ENCODE results near the gene MYLIP.

The MYLIP gene

DNA sequence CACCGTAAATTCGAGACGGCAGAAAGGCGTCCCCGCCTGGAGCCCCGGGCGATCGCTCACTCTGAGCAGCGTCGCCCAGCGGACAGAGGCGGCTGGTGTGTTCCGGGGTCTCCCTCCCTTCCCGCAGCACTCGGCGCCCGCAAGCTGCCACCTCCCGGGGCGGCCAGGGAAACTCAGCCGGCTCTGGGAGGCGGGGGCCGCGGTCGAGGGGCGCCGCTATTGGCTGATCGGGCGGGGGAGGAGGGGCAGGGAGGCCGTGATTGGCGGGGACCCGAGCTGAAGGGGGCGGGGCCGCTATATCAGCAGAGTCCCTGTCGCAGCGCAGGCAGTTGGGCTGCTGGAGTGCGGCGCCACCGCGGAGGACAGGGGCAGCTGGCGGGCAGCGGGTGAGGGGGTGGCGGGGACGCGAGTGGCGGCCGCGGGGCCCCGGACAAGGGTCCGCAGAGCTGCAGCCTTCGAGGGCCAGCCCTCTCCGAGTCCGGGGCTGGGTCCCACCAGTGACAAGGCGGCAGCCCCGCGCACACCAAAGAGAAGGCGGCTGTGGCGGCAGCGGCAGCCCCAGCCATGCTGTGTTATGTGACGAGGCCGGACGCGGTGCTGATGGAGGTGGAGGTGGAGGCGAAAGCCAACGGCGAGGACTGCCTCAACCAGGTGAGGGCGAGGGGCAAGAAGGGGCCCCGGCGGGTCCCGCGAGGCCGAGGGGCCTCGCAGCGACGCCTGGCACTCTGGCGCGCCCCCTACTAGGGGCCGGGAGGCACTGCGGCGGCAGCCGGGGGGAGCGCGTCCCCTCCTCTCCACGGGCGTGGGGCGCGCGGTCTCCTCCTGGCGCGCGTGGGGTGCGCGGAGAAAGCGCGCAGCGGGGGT lies at the start of gene MYLIP (continued):
- TF ChIP-seq ZNF529 (tag by site-specific recombination; IDR thresholded peaks at IDR 0.05; ENCODE audit: insufficient replicate concordance) = no peak
- peak; percentile 53 for TF ChIP-seq ZSCAN30 (tag by site-specific recombination; IDR thresholded peaks at IDR 0.05)
- peak; percentile 88 for TF ChIP-seq ZBTB8A (tag by site-specific recombination; IDR thresholded peaks at IDR 0.05)
- peak; percentile 53; the same call in 1 of the 2 replicates for TF ChIP-seq ZNF610 (tag by site-specific recombination; IDR thresholded peaks at IDR 0.05; ENCODE audit: borderline replicate concordance)
- TF ChIP-seq, protein P1, sequence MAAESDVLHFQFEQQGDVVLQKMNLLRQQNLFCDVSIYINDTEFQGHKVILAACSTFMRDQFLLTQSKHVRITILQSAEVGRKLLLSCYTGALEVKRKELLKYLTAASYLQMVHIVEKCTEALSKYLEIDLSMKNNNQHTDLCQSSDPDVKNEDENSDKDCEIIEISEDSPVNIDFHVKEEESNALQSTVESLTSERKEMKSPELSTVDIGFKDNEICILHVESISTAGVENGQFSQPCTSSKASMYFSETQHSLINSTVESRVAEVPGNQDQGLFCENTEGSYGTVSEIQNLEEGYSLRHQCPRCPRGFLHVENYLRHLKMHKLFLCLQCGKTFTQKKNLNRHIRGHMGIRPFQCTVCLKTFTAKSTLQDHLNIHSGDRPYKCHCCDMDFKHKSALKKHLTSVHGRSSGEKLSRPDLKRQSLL (tag by site-specific recombination; IDR thresholded peaks at IDR 0.05) = no peak
- TF ChIP-seq ZNF768 (tag by site-specific recombination; IDR thresholded peaks at IDR 0.05) = peak; percentile 17; the same call in 1 of the 2 replicates
- TF ChIP-seq MEIS1 (CRISPR knock-in tag; IDR thresholded peaks at IDR 0.05; ENCODE audit: borderline replicate concordance) = no peak
- TF ChIP-seq, protein P2, sequence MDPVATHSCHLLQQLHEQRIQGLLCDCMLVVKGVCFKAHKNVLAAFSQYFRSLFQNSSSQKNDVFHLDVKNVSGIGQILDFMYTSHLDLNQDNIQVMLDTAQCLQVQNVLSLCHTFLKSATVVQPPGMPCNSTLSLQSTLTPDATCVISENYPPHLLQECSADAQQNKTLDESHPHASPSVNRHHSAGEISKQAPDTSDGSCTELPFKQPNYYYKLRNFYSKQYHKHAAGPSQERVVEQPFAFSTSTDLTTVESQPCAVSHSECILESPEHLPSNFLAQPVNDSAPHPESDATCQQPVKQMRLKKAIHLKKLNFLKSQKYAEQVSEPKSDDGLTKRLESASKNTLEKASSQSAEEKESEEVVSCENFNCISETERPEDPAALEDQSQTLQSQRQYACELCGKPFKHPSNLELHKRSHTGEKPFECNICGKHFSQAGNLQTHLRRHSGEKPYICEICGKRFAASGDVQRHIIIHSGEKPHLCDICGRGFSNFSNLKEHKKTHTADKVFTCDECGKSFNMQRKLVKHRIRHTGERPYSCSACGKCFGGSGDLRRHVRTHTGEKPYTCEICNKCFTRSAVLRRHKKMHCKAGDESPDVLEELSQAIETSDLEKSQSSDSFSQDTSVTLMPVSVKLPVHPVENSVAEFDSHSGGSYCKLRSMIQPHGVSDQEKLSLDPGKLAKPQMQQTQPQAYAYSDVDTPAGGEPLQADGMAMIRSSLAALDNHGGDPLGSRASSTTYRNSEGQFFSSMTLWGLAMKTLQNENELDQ (tag by site-specific recombination; IDR thresholded peaks at IDR 0.05; ENCODE audit: low read depth) = no peak
- 0 out of 2 replicates have a peak, but pooled peaks have one; percentile 21 for TF ChIP-seq KLF1 (tag by site-specific recombination; IDR thresholded peaks at IDR 0.05)
- peak; percentile 54; the same call in 1 of the 2 replicates for TF ChIP-seq ZNF146 (tag by site-specific recombination; IDR thresholded peaks at IDR 0.05)
- TF ChIP-seq ZFP41 (tag by site-specific recombination; IDR thresholded peaks at IDR 0.05; ENCODE audit: borderline replicate concordance) = peak; percentile 72; the same call in 1 of the 2 replicates
- TF ChIP-seq ZNF791 (tag by site-specific recombination; IDR thresholded peaks at IDR 0.05) = no peak
- TF ChIP-seq ZNF416 (tag by site-specific recombination; IDR thresholded peaks at IDR 0.05) = 0 out of 2 replicates have a peak, but pooled peaks have one; percentile 45
- peak; percentile 67 for TF ChIP-seq SP7 (tag by site-specific recombination; IDR thresholded peaks at IDR 0.05)
- TF ChIP-seq, protein P3, sequence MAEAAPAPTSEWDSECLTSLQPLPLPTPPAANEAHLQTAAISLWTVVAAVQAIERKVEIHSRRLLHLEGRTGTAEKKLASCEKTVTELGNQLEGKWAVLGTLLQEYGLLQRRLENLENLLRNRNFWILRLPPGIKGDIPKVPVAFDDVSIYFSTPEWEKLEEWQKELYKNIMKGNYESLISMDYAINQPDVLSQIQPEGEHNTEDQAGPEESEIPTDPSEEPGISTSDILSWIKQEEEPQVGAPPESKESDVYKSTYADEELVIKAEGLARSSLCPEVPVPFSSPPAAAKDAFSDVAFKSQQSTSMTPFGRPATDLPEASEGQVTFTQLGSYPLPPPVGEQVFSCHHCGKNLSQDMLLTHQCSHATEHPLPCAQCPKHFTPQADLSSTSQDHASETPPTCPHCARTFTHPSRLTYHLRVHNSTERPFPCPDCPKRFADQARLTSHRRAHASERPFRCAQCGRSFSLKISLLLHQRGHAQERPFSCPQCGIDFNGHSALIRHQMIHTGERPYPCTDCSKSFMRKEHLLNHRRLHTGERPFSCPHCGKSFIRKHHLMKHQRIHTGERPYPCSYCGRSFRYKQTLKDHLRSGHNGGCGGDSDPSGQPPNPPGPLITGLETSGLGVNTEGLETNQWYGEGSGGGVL (tag by site-specific recombination; IDR thresholded peaks at IDR 0.05) = no peak
- peak; percentile 82 for TF ChIP-seq ZBTB48 (tag by site-specific recombination; IDR thresholded peaks at IDR 0.05)
- TF ChIP-seq EGR2 (tag by site-specific recombination; IDR thresholded peaks at IDR 0.05; ENCODE audit: low read depth) = peak; percentile 18; the same call in 1 of the 2 replicates
- TF ChIP-seq, protein P4, sequence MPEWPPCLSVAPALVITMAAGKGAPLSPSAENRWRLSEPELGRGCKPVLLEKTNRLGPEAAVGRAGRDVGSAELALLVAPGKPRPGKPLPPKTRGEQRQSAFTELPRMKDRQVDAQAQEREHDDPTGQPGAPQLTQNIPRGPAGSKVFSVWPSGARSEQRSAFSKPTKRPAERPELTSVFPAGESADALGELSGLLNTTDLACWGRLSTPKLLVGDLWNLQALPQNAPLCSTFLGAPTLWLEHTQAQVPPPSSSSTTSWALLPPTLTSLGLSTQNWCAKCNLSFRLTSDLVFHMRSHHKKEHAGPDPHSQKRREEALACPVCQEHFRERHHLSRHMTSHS (tag by site-specific recombination; IDR thresholded peaks at IDR 0.05) = 0 out of 2 replicates have a peak, but pooled peaks have one; percentile 50
- peak; percentile 48; the same call in 1 of the 2 replicates for TF ChIP-seq KLF8 (tag by site-specific recombination; IDR thresholded peaks at IDR 0.05)
- TF ChIP-seq GLIS1 (tag by site-specific recombination; IDR thresholded peaks at IDR 0.05) = peak; percentile 88
- TF ChIP-seq, protein P5, sequence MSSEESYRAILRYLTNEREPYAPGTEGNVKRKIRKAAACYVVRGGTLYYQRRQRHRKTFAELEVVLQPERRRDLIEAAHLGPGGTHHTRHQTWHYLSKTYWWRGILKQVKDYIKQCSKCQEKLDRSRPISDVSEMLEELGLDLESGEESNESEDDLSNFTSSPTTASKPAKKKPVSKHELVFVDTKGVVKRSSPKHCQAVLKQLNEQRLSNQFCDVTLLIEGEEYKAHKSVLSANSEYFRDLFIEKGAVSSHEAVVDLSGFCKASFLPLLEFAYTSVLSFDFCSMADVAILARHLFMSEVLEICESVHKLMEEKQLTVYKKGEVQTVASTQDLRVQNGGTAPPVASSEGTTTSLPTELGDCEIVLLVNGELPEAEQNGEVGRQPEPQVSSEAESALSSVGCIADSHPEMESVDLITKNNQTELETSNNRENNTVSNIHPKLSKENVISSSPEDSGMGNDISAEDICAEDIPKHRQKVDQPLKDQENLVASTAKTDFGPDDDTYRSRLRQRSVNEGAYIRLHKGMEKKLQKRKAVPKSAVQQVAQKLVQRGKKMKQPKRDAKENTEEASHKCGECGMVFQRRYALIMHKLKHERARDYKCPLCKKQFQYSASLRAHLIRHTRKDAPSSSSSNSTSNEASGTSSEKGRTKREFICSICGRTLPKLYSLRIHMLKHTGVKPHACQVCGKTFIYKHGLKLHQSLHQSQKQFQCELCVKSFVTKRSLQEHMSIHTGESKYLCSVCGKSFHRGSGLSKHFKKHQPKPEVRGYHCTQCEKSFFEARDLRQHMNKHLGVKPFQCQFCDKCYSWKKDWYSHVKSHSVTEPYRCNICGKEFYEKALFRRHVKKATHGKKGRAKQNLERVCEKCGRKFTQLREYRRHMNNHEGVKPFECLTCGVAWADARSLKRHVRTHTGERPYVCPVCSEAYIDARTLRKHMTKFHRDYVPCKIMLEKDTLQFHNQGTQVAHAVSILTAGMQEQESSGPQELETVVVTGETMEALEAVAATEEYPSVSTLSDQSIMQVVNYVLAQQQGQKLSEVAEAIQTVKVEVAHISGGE (tag by site-specific recombination; conservative IDR thresholded peaks at IDR 0.05; ENCODE audit: low read depth) = no peak
- TF ChIP-seq, protein P6, sequence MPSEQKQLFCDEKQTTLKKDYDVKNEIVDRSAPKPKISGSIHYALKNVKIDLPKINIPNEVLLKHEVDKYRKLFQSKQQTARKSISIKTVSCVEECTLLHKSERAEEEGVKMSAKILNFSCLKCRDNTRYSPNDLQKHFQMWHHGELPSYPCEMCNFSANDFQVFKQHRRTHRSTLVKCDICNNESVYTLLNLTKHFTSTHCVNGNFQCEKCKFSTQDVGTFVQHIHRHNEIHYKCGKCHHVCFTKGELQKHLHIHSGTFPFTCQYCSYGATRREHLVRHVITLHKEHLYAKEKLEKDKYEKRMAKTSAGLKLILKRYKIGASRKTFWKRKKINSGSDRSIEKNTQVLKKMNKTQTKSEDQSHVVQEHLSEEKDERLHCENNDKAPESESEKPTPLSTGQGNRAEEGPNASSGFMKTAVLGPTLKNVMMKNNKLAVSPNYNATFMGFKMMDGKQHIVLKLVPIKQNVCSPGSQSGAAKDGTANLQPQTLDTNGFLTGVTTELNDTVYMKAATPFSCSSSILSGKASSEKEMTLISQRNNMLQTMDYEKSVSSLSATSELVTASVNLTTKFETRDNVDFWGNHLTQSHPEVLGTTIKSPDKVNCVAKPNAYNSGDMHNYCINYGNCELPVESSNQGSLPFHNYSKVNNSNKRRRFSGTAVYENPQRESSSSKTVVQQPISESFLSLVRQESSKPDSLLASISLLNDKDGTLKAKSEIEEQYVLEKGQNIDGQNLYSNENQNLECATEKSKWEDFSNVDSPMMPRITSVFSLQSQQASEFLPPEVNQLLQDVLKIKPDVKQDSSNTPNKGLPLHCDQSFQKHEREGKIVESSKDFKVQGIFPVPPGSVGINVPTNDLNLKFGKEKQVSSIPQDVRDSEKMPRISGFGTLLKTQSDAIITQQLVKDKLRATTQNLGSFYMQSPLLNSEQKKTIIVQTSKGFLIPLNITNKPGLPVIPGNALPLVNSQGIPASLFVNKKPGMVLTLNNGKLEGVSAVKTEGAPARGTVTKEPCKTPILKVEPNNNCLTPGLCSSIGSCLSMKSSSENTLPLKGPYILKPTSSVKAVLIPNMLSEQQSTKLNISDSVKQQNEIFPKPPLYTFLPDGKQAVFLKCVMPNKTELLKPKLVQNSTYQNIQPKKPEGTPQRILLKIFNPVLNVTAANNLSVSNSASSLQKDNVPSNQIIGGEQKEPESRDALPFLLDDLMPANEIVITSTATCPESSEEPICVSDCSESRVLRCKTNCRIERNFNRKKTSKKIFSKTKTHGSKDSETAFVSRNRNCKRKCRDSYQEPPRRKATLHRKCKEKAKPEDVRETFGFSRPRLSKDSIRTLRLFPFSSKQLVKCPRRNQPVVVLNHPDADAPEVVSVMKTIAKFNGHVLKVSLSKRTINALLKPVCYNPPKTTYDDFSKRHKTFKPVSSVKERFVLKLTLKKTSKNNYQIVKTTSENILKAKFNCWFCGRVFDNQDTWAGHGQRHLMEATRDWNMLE (tag by site-specific recombination; conservative IDR thresholded peaks at IDR 0.05; ENCODE audit: low read depth) = 0 out of 2 replicates have a peak, but pooled peaks have one; percentile 9
- TF ChIP-seq ZNF658 (tag by site-specific recombination; IDR thresholded peaks at IDR 0.05) = no peak; the same call in 1 of the 2 replicates
